WERI-Rb-1 (cell line): ENCODE data around the gene ZNF219.
A peak's percentile ranks its signal among the peaks of the same experiment; 100 is the strongest.

ENCODE experiments used
- DNase-seq: peaks from one replicate; pipeline ENCODE4 v3.0.0-alpha.2; 2020
- H3K27ac ChIP-seq: fragments of 250-450 bp; sonication (Bioruptor Pico); 2 replicates; pipeline ENCODE4 v1.5.1; 2020; ENCODE audit warnings: mild to moderate bottlenecking, moderate library complexity
- H3K27me3 ChIP-seq: fragments of 250-450 bp; sonication (Bioruptor Pico); 2 replicates; pipeline ENCODE4 v1.5.1; 2021; ENCODE audit warnings: mild to moderate bottlenecking, low read depth, moderate library complexity; ENCODE audit not compliant: insufficient read depth, severe bottlenecking
- H3K36me3 ChIP-seq: fragments of 250-450 bp; sonication (Bioruptor Pico); 2 replicates; pipeline ENCODE4 v1.5.1; 2020; ENCODE audit warnings: mild to moderate bottlenecking, moderate library complexity
- H3K4me3 ChIP-seq: 2 replicates; pipeline ENCODE4 v1.5.1; 2011; ENCODE audit warnings: low read depth, mild to moderate bottlenecking, control low read depth, low read length
- H3K9me3 ChIP-seq: fragments of 250-450 bp; sonication (Bioruptor Pico); 2 replicates; pipeline ENCODE4 v1.5.1; 2021; ENCODE audit warnings: mild to moderate bottlenecking, moderate library complexity; ENCODE audit not compliant: severe bottlenecking
- TF ChIP-seq, protein P1 (sequence below): IDR thresholded peaks from 2 replicates; pipeline ENCODE4 v1.5.1; 2011; ENCODE audit warnings: low read depth, mild to moderate bottlenecking, control low read depth, inconsistent platforms, low read length

The ZNF219 gene

GRCh38 chr14:21092273-21093011 lies 6.0 kb downstream of the ZNF219 start:
- Histone ChIP-seq H3K4me3 (no peak overlapping the region), H3K27ac (peak overlapping the region; percentile 99), H3K27me3 (no peaks in the 10 kb centered on the region), H3K36me3 (peaks cover 69% of the 10 kb centered on the region), H3K9me3 (no peaks in the 10 kb centered on the region)
- peak; percentile 87 for DNase-seq
- TF ChIP-seq, protein P1, sequence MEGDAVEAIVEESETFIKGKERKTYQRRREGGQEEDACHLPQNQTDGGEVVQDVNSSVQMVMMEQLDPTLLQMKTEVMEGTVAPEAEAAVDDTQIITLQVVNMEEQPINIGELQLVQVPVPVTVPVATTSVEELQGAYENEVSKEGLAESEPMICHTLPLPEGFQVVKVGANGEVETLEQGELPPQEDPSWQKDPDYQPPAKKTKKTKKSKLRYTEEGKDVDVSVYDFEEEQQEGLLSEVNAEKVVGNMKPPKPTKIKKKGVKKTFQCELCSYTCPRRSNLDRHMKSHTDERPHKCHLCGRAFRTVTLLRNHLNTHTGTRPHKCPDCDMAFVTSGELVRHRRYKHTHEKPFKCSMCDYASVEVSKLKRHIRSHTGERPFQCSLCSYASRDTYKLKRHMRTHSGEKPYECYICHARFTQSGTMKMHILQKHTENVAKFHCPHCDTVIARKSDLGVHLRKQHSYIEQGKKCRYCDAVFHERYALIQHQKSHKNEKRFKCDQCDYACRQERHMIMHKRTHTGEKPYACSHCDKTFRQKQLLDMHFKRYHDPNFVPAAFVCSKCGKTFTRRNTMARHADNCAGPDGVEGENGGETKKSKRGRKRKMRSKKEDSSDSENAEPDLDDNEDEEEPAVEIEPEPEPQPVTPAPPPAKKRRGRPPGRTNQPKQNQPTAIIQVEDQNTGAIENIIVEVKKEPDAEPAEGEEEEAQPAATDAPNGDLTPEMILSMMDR, result peak; percentile 100

DNA sequence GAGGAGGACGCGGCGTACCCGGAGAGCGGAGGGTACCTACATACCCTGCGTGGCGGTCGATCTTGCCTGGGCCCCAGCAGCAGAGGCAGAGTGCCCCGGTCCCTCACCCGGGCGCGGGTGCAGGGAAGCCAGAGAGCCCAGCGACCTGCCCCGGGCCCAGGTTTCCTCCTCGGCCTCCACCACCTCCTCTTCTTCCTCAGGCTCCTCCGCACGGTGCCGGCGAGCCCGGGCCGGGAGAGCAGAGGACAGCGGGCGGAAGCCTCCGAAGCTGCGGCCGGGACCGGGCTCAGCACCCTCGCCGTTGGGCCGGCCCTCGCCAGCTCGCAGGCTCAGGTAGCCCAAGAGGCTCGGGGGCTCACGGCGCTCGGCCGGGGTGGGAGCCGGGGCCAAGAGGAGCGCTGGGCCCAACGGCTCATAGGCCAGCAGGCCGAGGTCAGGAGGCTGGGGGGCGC lies 6.6 kb downstream of the ZNF219 start:
- TF ChIP-seq, protein P1, result no peak
- Histone ChIP-seq H3K27me3 (no peaks in the 10 kb centered on the region), H3K4me3 (no peak overlapping the region), H3K36me3 (peaks cover 75% of the 10 kb centered on the region), H3K9me3 (no peaks in the 10 kb centered on the region), H3K27ac (peak overlapping the region; percentile 99)
- DNase-seq, result no peak

GRCh38 chr14:21090940-21091663 lies 7.4 kb downstream of the ZNF219 start:
- H3K9me3 ChIP-seq, result no peaks in the 10 kb centered on the region
- H3K27me3 ChIP-seq, result no peaks in the 10 kb centered on the region
- TF ChIP-seq, protein P1, result no peak
- peak overlapping the region; percentile 26; the same call in 1 of the 2 replicates for H3K27ac ChIP-seq
- no peak overlapping the region for H3K4me3 ChIP-seq
- peak; percentile 23 for DNase-seq
- H3K36me3 ChIP-seq, result peaks cover 80% of the 10 kb centered on the region

DNA sequence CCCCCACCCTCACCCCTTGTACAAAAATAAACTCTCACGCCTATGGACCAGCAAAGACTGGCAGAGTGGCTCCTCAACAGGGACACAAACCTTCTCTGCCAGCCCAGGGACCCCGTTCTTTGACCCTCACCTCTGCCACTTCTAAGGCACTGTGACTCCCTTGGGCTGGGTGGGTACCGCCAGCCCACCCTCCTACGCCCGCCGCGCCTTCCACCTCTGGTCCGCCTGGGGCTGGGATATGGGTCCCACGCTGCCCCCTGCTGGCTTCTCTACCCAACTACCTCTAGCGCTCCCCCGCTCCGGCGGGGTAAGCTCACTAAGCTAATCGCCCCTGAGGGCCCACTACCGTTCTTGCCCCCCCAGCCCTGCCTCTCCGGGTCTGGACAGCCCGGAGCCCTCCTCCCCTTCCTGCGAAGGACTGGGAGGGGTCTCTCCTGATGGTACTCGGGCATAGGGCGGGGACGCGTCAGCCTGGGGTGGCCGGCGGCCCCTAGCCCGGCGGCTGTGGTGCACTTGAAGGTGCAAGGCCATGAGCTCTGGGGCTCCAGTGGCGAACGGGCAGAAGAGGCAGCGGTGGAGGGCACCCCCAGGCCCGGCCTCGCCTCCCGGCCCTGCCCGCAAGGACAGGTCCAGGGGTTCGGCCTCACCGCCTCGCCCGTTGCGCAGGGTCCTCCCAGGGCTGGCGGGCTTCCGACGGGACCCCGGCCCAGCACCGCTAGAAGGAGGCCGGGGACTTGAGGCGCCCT lies 8.1 kb downstream of the ZNF219 start:
- DNase-seq, result peak; percentile 78

DNA sequence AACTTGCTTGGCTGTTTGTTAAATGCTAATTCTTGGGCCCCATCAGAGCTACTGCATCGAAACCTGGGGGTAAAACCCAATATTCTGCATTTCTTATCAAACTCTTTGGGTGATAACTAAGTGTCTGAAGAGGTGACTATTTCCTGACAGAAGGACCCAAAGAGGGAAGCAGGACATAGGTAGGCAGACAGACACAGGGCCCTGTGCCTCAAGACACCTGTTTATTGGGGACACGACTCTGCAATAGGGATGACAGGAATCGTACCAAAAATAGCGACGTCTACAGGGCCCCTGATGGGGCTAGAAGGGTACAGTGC lies 8.6 kb downstream of the ZNF219 start:
- H3K27ac ChIP-seq, result no peak overlapping the region
- peaks cover 78% of the 10 kb centered on the region for H3K36me3 ChIP-seq
- no peaks in the 10 kb centered on the region for H3K9me3 ChIP-seq

More for the DNA sequence above, 8.1 kb downstream of the ZNF219 start:
- Histone ChIP-seq H3K9me3 (no peaks in the 10 kb centered on the region), H3K36me3 (peaks cover 78% of the 10 kb centered on the region), H3K4me3 (no peak overlapping the region), H3K27ac (peak overlapping the region; percentile 26; the same call in 1 of the 2 replicates), H3K27me3 (no peaks in the 10 kb centered on the region)
- TF ChIP-seq, protein P1, result peak; percentile 68

More for the DNA sequence above, 8.6 kb downstream of the ZNF219 start:
- no peak for DNase-seq
- TF ChIP-seq, protein P1, result no peak
- Histone ChIP-seq H3K4me3 (no peak overlapping the region), H3K27me3 (no peaks in the 10 kb centered on the region)
